MCF 10A (cell line): Measurements from ENCODE around the gene OR1F1. TPM values are rescaled to one million over a fixed set of nuclear protein-coding genes. Genes with fewer than 3 reads are reported as not detected.

Experiments used
- BruUV-seq: library from RNA; stranded (reverse); fragments of 400-500 nt; replicated peaks from 2 replicates; lab custom pipeline; 2021; lab: Mats Ljungman, UMichigan
- CTCF ChIA-PET: fragments of 300-600 bp; sonication (Branson Sonifier 250); formaldehyde crosslinking; extraction: SDS; loops from one replicate; lab custom pipeline; 2021; ENCODE audit warnings: antibody characterized with exemption, inconsistent platforms; lab: Yijun Ruan, JAX
- POLR2A ChIA-PET: fragments of 300-600, 350-650 bp; sonication (Branson Sonifier 250); formaldehyde crosslinking; extraction: SDS; loops from one replicate; lab custom pipeline; 2020; ENCODE audit warnings: antibody characterized with exemption, inconsistent platforms; lab: Yijun Ruan, JAX
- DNase-seq: peaks from one replicate; pipeline ENCODE4 v3.0.0-alpha.2; 2018; ENCODE audit not compliant: unreplicated experiment
- H3K27ac Mint-ChIP-seq: one replicate; pipeline ENCODE4 v1.8.0; 2022; ENCODE audit warnings: mild to moderate bottlenecking, low read depth, mixed read lengths; ENCODE audit not compliant: unreplicated experiment
- H3K27me3 Mint-ChIP-seq: one replicate; pipeline ENCODE4 v1.8.0; 2022; ENCODE audit warnings: mixed read lengths; ENCODE audit not compliant: insufficient read depth, unreplicated experiment
- H3K36me3 Mint-ChIP-seq: one replicate; pipeline ENCODE4 v1.8.0; 2022; ENCODE audit warnings: mild to moderate bottlenecking, moderate library complexity, mixed read lengths; ENCODE audit not compliant: insufficient read depth, unreplicated experiment
- H3K4me1 Mint-ChIP-seq: one replicate; pipeline ENCODE4 v1.8.0; 2022; ENCODE audit warnings: mixed read lengths; ENCODE audit not compliant: insufficient read depth, unreplicated experiment
- H3K4me3 Mint-ChIP-seq: one replicate; pipeline ENCODE4 v1.8.0; 2022; ENCODE audit warnings: mild to moderate bottlenecking, moderate library complexity, mixed read lengths; ENCODE audit not compliant: unreplicated experiment
- H3K9me3 Mint-ChIP-seq: one replicate; pipeline ENCODE4 v1.8.0; 2022; ENCODE audit warnings: mixed read lengths; ENCODE audit not compliant: unreplicated experiment
- CTCF ChIP-seq: fragments of 200-600 bp; IDR thresholded peaks from one replicate; pipeline ENCODE4 v1.8.0; 2022; ENCODE audit warnings: antibody characterized with exemption, mild to moderate bottlenecking; ENCODE audit not compliant: unreplicated experiment
- intact Hi-C: fragments of 100-400 bp; cut with micrococcal nuclease; formaldehyde crosslinking; loops from 2 replicates; pipeline ENCODE4 v1.14.1; 2022
- total RNA-seq: library from RNA; stranded (reverse); gene quantifications from 2 replicates; pipeline ENCODE4 v1.2.3, GENCODE V29; 2022

Gene OR1F1
- total RNA-seq, 1 experiment from 2014 or later: not detected

GRCh38 chr16:3145660-3146059 lies 42.3 kb upstream of the OR1F1 start:
- H3K36me3 Mint-ChIP-seq: peaks cover 25% of the 10 kb centered on the region
- no TSS peak for BruUV-seq
- H3K4me1 Mint-ChIP-seq: no peaks in the 10 kb centered on the region

DNA sequence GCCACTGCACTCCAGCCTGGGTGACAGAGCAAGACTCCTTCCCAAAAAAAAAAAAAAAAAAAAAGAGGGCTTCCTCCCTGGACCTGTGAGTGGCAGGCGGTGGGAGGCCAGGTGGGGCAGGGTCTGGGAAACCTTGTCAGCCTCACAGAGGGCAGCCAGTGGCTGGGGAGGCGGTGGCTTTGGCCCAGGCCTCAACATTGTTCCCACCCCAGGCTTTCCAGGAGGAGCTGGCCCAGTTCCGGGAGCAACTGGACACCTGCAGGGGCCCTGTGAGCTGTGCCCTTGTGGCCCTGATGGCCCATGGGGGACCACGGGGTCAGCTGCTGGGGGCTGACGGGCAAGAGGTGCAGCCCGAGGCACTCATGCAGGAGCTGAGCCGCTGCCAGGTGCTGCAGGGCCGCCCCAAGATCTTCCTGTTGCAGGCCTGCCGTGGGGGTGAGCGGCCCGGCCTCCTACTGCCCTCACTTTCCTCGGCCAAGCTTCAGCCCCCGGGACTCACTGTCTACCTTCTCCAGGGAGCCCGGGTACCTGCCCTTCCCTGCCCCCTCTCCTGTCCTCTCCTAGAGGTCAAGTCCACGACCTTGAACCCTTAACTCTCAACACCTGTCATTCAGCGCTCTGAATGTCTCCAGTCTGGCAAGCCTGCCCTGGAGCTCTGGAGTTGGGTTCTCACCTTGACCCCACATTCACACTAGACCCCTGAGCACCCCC lies 40.8 kb upstream of the OR1F1 start:
- BruUV-seq: no TSS peak
- ChIA-PET CTCF (interaction anchor here (0.8 to 6.8 kb wide), 3 partner anchors 16 to 25 kb away, joined by 3 to 75 read pairs (median 4); partner anchors contain the start of gene ZNF213), POLR2A (interaction anchor here (0.6 to 4.6 kb wide), 3 partner anchors 13 to 1035 kb away, joined by 4 to 105 read pairs (median 5); partner anchors contain the start of gene ZNF213)
- intact Hi-C loops: no loop called here
- H3K9me3 Mint-ChIP-seq: no peaks in the 10 kb centered on the region
- peaks cover 3% of the 10 kb centered on the region for H3K4me1 Mint-ChIP-seq
- TF ChIP-seq CTCF: no peak
- DNase-seq: no peak
- H3K27me3 Mint-ChIP-seq: no peaks in the 10 kb centered on the region
- H3K27ac Mint-ChIP-seq: no peak overlapping the region
- peaks cover 24% of the 10 kb centered on the region for H3K36me3 Mint-ChIP-seq
- H3K4me3 Mint-ChIP-seq: no peak overlapping the region

More at GRCh38 chr16:3145660-3146059, 42.3 kb upstream of the OR1F1 start:
- no peak overlapping the region for H3K27ac Mint-ChIP-seq
- H3K27me3 Mint-ChIP-seq: no peaks in the 10 kb centered on the region
- H3K9me3 Mint-ChIP-seq: no peaks in the 10 kb centered on the region
- intact Hi-C loops: no loop called here
- H3K4me3 Mint-ChIP-seq: no peak overlapping the region
- POLR2A ChIA-PET: interaction anchor here (4.1 kb wide), 1 partner anchor 11 kb away, joined by 24 read pairs; the partner anchor contains the start of gene ZNF213
- no peak for DNase-seq
- CTCF ChIA-PET: interaction anchor here (2.8 kb wide), 1 partner anchor 16 kb away, joined by 17 read pairs; no protein-coding TSS in a partner anchor
- no peak for TF ChIP-seq CTCF

DNA sequence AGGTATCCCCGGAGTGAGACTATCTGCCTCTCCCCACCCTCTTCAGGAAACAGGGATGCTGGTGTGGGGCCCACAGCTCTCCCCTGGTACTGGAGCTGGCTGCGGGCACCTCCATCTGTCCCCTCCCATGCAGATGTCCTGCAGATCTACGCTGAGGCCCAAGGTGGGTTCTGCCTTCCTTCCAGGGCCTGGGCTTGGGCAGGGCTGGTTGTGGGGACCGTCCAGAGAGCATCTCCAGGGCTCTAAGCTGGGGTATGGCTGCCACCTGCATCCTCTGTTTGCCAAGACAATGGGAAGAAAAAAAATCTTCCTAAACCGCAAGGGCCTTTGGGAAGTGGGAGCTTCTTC lies 40.3 kb upstream of the OR1F1 start:
- no peak for DNase-seq
- intact Hi-C loops: no loop called here
- no peak overlapping the region for H3K4me3 Mint-ChIP-seq
- no peak for TF ChIP-seq CTCF
- H3K9me3 Mint-ChIP-seq: no peaks in the 10 kb centered on the region
- BruUV-seq: no TSS peak
- ChIA-PET CTCF (interaction anchor here (0.6 to 6.8 kb wide), 4 partner anchors 16 to 51 kb away, joined by 3 to 75 read pairs (median 4); partner anchors contain the start of gene ZNF213), POLR2A (interaction anchor here (0.6 to 4.6 kb wide), 3 partner anchors 13 to 1035 kb away, joined by 4 to 105 read pairs (median 5); partner anchors contain the start of gene ZNF213)
- H3K4me1 Mint-ChIP-seq: peaks cover 8% of the 10 kb centered on the region
- H3K27ac Mint-ChIP-seq: no peak overlapping the region
- peaks cover 26% of the 10 kb centered on the region for H3K36me3 Mint-ChIP-seq
- H3K27me3 Mint-ChIP-seq: no peaks in the 10 kb centered on the region
